Epidermal melanocyte (primary cell): ENCODE results near the gene ZC3H18.
A peak's percentile ranks its signal among the peaks of the same experiment; 100 is the strongest.

Source experiments
- DNase-seq: peaks from one replicate; pipeline ENCODE4 v3.0.0; 2011; ENCODE audit warnings: low spot score; ENCODE audit not compliant: insufficient read length

The ZC3H18 gene

DNA sequence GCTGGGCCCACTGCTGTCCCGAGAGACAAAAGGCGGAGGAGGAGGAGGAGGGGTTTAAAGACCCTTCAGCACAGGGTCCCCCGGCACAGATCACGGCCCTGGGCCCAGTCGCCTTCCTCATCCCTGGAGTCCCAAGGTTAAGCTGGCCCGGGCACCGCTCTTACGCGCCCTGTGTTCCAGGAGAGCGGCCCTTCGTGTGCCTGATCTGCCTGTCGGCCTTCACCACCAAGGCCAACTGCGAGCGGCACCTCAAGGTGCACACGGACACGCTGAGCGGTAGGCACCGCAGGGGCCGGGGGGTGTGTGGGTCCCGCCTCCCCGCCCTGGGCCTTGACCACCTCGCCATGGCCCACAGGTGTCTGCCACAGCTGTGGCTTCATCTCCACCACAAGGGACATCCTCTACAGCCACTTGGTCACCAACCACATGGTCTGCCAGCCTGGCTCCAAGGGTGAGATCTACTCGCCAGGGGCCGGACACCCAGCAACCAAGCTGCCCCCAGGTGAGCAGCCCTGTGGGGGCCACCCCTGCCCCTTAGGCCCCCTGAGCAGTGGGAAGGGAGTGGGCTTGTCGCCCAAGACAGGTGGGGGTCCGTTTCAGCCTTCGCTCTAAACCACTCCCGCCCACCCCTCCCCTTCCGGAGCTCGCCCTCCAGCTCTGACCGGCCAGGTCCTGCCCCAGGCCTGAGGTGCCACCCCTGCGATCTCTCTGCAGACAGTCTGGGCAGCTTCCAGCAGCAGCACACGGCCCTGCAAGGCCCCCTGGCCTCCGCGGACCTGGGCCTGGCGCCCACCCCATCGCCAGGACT lies 37.6 kb upstream of the ZC3H18 start:
- no peak for DNase-seq

DNA sequence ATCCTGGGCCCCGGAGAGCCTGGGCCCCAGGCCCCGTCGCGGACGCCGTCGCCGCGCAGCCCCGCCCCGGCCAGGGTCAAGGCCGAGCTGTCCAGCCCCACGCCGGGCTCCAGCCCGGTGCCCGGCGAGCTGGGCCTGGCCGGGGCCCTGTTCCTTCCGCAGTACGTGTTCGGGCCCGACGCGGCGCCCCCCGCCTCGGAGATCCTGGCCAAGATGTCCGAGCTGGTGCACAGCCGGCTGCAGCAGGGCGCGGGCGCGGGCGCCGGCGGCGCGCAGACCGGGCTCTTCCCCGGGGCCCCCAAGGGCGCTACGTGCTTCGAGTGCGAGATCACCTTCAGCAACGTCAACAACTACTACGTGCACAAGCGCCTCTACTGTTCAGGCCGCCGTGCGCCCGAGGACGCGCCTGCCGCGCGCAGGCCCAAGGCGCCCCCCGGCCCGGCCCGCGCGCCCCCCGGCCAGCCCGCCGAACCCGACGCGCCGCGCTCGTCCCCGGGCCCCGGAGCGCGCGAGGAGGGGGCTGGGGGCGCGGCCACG lies 36.8 kb upstream of the ZC3H18 start:
- no peak for DNase-seq

DNA sequence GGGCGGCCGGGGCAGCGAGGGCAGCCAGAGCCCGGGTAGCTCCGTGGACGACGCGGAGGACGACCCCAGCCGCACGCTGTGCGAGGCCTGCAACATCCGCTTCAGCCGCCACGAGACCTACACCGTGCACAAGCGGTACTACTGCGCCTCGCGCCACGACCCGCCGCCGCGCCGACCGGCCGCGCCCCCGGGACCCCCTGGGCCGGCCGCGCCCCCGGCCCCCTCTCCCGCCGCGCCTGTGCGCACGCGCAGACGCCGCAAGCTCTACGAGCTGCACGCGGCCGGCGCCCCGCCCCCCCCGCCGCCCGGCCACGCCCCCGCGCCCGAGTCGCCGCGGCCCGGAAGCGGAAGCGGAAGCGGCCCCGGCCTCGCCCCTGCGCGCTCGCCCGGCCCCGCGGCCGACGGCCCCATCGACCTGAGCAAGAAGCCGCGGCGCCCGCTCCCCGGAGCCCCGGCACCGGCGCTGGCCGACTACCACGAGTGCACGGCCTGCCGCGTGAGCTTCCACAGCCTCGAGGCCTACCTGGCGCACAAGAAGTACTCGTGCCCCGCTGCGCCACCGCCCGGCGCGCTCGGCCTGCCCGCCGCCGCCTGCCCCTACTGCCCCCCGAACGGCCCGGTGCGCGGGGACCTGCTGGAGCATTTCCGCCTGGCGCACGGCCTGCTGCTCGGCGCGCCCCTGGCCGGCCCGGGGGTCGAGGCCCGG lies 36.1 kb upstream of the ZC3H18 start:
- peak; percentile 88 for DNase-seq

DNA sequence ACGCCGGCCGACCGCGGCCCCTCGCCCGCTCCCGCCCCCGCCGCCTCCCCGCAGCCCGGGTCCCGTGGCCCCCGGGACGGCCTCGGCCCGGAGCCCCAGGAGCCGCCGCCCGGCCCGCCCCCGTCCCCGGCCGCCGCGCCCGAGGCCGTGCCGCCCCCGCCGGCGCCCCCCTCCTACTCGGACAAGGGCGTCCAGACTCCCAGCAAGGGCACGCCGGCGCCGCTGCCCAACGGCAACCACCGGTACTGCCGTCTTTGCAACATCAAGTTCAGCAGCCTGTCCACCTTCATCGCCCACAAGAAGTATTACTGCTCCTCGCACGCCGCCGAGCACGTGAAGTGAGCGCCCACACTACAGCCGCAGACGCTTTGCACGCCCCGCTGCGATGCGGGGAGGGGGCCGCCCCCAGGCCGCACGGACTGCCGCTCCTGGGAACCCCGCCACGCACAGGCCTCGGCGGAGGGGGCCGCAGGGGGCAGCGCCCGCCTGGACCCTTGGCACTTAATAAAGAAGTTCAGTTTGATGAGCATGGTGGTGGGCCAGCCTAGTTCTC lies 35.5 kb upstream of the ZC3H18 start:
- DNase-seq = peak; percentile 57

DNA sequence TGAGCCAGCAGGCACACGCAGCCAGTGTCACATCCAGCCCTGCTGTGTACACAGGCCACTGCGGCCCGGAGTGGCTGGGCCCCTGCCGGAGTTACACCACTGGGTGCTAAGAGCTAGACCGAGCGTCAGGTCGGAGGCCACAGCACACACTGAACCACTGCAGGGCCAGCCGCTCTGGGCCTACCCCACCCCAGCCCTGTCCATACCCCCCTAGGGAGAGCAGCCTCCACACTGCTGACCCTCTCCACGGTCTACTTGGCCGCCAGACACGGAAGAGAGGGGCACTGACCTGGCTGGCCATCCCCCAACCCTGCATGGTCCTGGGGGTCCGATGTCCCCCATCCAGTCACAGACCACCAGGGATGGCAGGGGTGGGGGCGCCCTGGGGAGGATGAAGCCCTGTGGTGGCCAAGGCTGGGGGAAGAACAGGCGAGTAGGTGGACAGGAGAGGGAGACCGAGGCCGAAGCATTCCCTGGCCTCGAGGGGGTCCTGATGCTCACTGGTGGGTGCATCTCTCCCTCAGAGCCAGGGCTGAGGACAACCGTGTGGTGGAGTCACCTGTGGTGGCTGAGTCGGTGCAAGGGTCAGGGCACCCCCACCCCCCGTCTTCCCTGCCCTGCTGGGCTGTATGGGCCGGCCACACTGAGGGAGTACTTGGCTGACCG lies 34.9 kb upstream of the ZC3H18 start:
- no peak for DNase-seq

DNA sequence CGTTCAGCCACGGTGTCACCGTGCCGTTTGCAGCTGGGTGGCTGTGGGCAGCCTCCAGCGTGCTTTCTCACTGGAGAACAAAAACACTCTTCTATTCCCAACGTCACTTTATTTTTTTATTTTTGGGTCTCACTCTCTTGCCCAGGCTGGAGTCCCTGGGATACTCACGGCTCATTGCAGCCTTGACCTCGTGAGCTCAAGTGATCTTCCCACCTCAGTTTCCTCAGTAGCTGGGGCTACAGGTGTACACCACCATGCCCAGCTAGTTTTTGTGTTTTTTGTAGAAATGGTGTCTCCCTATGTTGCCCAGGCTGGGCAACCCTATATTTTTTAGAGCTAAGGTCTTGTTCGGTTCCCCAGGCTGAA lies 34.4 kb upstream of the ZC3H18 start:
- no peak for DNase-seq

DNA sequence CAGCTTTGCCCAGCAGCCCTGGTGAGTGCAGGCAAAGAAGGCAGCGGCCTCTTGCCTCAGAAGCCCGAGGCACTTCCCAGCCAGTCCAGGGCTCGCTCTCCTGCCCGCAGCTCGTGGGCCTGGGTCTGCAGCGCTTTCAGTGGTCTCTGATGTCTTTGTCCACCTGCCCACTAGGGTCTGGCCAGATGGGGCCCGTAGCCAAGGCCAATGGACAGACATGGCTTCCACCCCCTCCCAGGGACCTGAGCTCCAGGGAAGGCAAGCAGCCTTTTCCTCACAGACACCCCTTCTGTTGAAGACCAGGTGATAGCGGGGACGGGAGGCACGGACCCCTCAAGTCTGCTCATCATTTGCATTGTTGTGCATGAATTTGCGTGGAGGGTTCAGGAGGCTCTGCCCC lies 33.7 kb upstream of the ZC3H18 start:
- no peak for DNase-seq

DNA sequence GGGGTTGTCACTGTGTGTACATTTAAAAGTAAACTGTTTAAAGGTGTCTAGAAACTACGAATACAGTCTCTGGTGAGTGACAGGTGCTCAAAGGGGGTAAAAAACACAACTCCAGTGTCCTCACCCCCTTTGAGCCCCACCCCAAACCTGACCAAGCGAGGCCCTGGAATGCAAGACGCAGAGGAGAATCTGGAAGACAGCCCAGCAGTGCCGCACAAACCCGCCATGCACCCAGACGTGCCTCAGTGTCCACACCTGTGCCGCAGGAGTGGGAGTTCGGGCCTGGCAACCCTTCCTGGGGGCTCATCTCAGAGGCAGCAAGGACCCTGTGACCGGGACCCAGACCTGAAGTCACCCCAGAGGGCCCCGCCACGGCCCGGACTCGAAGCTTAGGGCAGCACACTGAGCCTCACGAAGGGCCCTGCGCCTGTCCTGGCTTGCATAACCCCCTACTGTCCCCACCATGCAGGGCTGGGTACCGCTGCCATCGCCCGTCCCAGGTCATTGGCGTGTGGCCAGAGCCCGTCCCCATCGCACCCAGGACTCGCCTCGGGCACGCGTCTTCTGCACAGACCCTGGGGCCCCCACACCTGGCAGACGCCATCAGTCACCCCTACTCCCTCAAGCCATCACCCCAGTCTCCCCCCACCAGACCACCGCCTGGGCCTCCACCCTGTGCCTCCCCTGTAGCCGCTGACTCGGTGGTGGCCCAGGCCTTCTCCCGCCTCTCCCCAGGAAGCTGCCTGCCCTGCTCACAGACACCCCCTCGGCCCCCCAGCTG lies 33.0 kb upstream of the ZC3H18 start:
- DNase-seq = no peak

DNA sequence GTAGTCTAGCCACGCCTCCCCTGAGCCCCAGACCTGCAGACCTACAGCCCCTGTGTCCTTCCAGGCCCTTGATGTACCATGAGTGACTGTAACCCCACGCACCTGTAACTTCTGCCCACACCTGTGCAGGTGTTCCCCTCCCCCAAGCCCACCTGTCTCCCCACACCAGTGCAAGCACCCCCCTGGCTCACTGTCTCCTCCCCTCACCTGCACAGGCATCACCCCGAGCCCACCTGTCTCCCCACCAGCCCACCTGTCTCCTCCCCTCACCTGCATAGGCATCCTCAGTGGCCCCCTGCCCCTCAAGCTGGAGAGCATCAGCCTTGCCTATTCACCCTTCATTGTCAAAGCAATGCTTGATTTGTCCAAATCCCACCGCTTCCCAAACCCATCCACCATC lies 32.3 kb upstream of the ZC3H18 start:
- no peak for DNase-seq

DNA sequence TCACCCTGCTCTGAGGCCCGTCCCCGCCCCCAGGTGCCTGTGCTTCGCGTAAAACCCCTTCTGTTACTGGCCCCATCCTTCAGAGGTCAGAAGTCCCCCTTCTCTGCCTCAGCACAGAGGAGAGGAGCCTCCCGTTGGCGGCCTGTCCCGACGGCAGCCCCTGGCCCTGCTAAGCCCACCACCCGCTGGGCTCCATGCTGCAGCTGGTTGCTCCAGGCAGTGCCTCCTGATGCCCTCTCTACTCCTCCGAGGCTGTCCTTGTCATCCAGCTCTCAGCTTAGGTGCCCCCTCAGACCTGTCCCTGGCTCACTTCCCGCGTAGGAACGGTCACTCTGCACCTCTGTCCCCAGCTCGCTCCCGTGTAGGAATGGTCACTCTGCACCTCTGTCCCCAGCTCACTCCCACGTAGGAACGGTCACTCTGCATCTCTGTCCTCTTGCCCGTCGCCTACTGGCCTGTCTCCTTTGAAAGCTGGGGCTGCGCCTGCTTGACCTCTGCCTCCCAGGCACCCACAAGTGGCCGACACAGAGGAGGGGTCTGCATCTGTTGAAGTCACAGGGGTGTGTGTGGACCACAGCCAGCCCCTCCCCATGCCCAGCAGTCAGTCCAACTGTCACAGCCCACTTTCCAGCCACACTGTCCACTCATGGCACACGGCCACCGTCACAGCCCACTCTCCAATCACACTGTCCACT lies 31.7 kb upstream of the ZC3H18 start:
- no peak for DNase-seq

DNA sequence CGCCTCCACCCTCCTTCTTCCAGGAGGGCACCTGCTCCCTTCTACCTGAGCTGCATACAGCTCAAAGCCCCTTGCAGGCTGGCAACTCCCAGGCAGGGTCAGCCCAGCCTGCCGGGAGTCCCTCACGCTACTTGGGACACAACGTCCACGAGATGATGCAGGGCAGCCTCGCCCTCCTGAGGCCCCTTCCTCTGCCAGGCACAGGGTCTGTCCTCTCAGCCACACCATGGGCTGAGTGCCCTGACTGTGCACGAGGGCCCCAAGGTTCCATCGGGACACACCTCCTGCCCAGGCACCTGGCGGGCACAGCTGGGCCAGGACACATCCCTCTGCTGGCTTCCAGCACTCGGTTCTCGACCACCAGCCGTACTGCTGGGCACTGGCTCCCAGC lies 30.9 kb upstream of the ZC3H18 start:
- DNase-seq = no peak

DNA sequence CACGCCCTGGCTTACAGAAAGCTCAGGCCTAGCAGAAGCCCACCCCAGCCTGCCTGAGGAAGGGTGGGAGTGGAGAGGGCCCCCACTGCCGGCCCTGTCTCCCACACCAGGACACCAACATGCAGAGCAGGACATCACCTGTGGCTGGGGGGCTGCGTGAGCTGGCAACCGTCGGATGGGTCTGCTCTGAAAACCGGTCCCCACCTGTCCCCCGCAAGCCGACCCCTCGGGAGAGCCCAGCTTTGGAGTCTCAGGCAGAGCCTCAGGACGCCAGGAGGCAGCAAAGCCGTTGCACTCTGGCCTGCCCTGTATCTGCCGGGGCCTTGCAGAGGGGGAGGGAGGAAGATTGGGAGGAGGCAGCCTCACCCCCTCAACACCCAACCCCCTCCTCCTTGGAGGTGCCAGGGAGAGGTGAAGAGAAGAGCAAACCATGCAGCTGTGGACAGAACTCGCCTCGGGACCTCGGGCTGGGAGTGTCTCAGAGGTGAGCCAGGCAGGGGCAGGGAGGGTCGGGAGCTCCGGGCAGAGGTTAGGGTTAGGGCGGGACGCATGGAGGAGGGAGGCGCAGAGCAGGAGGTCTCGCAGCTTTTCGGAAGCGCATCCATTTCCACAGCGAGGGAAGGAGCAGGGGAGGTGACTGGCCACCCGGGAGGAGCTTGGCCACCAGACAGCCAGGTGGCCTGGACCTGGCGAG lies 30.4 kb upstream of the ZC3H18 start:
- no peak for DNase-seq

DNA sequence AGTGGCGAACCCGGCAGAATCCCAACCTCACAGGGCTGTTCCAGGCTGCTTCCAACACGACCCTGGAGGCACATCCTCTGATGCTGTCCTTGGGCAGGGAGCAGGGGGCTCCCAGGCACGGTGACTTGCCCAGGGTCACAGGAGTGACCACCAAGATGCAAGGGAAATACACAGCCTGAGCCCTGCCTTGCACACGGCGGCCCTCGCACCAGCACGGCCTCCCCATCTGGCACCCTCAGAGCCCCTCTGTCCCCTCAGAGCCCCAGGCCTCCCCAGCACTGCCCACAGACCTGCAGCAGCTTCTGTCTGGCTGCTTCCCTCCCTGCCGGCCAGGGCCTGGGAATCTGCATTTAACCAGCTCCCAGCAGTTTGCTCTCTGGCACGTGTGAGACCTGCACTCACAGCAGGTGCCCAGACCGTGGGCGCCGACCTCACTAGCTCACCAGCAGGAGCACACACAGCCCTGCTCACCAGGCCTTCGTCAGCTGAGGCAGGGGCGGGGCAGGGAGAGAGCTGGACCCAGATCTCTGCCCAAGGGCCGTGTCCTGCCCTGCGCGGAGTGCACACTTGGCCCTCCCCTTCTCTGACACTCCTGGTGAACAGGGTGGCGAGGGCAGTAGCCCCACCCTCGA lies 29.7 kb upstream of the ZC3H18 start:
- DNase-seq = no peak

DNA sequence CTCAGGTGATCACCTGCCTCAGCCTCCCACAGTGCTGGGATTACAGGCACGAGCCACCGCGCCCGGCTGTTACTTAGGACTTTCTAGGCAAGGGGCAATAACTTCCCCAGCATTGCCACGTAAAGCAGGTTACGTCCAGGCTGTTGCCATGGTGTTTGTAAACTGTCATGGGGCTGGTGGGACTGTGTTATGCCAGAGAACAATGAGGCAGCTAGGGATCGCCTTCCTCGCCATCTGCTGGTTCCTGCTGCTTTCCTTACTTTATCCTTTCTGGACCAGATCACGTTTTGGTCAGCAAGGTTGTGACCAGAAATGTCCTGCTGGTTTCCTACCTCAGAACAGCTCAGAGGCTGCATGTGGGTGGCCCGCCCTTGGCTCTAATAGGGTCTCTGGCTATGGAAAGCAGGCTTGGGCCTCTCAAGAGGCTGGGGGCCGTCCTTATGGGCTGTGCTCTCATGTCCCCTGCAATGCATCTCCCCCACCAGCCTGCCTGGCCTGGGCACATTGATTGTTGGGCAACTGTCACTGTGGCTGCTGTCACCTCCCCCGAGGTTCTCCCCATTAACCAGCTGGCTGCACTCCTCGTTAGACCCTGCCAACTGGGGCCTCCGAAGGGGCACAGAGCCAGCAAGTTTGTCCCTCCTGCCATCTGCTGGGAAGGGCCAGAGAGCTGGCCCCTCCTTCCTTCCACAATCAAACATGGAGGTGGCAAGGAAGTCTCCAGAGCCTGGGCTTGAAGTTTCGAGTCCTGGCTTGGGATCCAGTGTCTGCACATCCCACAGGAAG lies 28.2 kb upstream of the ZC3H18 start:
- DNase-seq = no peak

DNA sequence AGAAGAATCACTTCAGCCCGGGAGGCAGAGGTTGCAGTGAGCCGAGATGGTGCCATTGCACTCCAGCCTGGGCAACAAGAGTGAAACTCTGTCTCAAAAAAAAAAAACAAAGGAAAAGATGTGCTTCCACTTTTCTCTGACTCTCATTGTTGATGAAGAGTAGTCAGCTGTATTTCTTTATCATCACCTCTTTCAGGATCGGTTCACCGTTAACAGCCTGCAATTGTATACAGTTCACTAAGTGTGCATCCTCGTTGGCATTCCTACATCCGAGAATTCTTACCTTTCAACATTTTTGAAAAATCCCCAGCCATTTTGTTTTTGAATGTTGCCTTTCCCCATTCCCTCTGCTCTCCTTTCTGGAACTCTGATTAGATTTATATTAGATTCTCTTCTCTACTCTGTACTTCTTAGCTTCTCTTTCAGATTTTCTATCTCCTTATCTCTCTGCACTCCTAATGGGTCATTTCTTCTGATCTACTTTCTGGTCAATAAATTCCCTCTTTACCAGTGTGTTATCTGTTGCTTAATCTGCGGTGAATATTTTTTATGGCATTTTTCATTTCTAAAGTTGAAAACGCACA lies 26.9 kb upstream of the ZC3H18 start:
- no peak for DNase-seq

DNA sequence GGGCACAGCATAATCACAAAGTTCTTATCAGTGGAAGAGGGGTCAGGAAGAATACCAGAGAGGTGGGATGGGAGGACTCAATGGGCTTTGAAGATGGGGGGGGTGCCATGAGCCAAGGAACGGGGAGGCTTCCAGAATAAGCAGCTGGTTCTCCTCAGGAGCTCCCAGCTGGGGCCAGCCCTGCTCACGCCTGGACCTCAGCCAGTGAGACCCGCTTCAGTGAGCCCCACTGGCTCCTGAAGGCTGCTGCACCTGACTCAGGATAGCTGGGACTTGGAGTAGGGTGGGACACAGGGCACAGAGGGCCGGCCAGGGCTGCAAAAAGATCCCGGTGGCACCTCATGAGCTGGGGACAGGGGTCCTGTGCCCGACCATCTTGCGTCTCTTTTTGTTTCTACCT lies 24.4 kb upstream of the ZC3H18 start:
- DNase-seq = no peak

DNA sequence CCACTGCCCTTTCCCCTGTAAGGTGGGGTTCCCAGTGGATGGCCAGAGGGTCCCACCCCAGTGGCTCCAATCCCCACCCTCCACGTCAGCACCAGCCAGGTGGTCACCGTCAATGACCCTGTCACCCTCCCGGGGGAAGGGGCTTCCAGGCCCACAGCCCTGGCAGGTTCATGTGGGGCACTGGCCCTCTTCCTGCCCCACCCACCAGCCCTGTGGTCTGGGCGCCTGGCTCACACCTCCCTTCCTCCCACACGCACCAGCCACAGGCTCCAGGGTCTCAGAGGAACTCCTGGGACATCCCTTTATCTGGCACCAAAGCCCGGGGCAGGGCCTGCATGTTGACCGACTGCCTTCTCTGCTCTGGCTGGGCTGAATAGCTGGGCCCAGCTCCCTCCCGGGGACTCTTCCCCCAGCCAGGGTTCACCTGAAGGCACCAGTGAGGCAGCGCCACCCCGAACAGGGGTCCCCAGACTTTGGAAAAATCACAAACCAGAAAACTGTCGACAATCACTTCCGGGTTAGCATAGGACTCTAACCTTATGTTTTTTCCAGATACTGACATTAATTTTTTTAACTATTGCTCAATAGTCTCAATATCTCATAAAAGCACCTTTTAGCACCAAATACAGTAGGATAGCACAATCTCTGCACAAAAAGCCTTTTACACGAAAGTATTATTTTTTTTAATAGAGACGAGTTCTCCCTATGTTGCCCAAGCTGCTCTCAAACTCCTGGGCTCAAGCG lies 21.9 kb upstream of the ZC3H18 start:
- no peak for DNase-seq

DNA sequence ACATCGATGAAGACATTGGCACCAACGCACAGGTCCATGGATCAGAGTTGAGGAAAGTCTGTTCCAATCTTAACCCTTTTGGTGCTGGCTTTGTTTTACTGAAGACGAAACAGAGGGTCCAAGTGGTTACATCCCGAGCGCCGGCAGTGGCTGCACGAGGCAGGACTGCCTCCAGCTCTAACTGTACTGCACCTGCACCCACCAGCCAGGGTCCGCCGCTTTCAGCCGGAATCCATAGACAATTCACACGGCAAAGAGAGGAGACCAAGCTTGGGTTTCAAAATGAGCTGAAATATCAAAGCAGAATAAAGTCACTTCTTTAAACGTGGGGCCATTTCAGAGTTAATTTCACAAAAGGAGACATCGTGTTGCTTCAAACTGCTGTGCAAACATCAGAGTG lies 21.2 kb upstream of the ZC3H18 start:
- DNase-seq = no peak
